Activated naive CD4-positive, alpha-beta T cell treated with anti-CD3 and anti-CD28 coated beads, Interleukin-2, amount 50 U/mL, for 72 hours (primary cell): ENCODE results near the gene RAD51C. TPM values are rescaled to one million over a fixed set of nuclear protein-coding genes. Genes with fewer than 3 reads are reported as not detected.
"Not testable (repeated sequence)": the region's sequence is repeated elsewhere in the genome, so short reads cannot be mapped to it uniquely, and the experiment has no call there.

Source experiments
- ATAC-seq, 2 donors: fragments of 150-1000 bp; cut with Tn5 transposase; 2 replicates each; pipeline ENCODE4 v1.10.0; 2021; ENCODE audit warnings: mild to moderate bottlenecking in 2 of 2, moderate library complexity in 2 of 2
- DNase-seq, 2 donors: peaks; one replicate each; pipeline ENCODE4 v3.0.0; 2021 to 2022; ENCODE audit warnings: low spot score in 2 of 2
- H3K27ac Mint-ChIP-seq, 2 donors: one replicate each; pipeline ENCODE4 v1.8.0; 2022; ENCODE audit warnings: mild to moderate bottlenecking in 2 of 2, mixed read lengths in 2 of 2
- H3K36me3 Mint-ChIP-seq, 2 donors: one replicate each; pipeline ENCODE4 v1.8.0; 2022; ENCODE audit warnings: mixed read lengths in 2 of 2
- H3K9me3 Mint-ChIP-seq, 2 donors: one replicate each; pipeline ENCODE4 v1.8.0; 2022; ENCODE audit warnings: mixed read lengths in 2 of 2
- total RNA-seq, 2 donors: library from RNA; stranded (reverse); gene quantifications; one replicate each; pipeline ENCODE4 v1.2.3, GENCODE V29; 2022

Gene RAD51C
- 10 to 100 TPM; 73.7 to 85.5 TPM for total RNA-seq

- peak; percentile 99 to 100 for ATAC-seq
- Mint-ChIP-seq H3K9me3 (no peaks in the 10 kb centered on the region), H3K27ac (peak within 1 kb of the TSS; percentile 97 to 99), H3K36me3 (peaks cover 18 to 27% of the 10 kb centered on the region in 2 donors)
- DNase-seq, result peak; percentile 85 to 90
Measured at GRCh38 chr17:58692239-58693055, at the start of gene RAD51C. Gene RAD51C, plus strand, starts transcription at chr17:58692602. Its CDS starts 42 bp downstream, at chr17:58692644.

- peak; percentile 29 to 71 for ATAC-seq
- Mint-ChIP-seq H3K36me3 (no peaks in the 10 kb centered on the region), H3K27ac (no peak overlapping the region), H3K9me3 (no peaks in the 10 kb centered on the region)
- DNase-seq, result no peak
Measured at GRCh38 chr17:58643147-58643546, 49.3 kb upstream of the RAD51C start.

- H3K27ac Mint-ChIP-seq, result no peak overlapping the region
Measured at GRCh38 chr17:58648236-58648635, 44.2 kb upstream of the RAD51C start.

GRCh38 chr17:58657962-58658803, 34.2 kb upstream of the RAD51C start:
- peak overlapping the region; percentile 96 to 100 for H3K27ac Mint-ChIP-seq

More at GRCh38 chr17:58648236-58648635, 44.2 kb upstream of the RAD51C start:
- DNase-seq, result no peak
- no peaks in the 10 kb centered on the region for H3K36me3 Mint-ChIP-seq
- ATAC-seq, result peak; percentile 40 to 50
- H3K9me3 Mint-ChIP-seq, result no peaks in the 10 kb centered on the region

GRCh38 chr17:58658804-58659713, 33.3 kb upstream of the RAD51C start:
- Mint-ChIP-seq H3K27ac (peak overlapping the region; percentile 96 to 100), H3K9me3 (peaks cover 0 to 6% of the 10 kb centered on the region in 2 donors), H3K36me3 (no peaks in the 10 kb centered on the region)
- DNase-seq, result peak; percentile 78 to 86
- peak; percentile 78 to 82 for ATAC-seq

More at GRCh38 chr17:58657962-58658803, 34.2 kb upstream of the RAD51C start:
- H3K36me3 Mint-ChIP-seq, H3K9me3 Mint-ChIP-seq: not testable (repeated sequence)
- ATAC-seq (peak; percentile 4 to 57), DNase-seq (peak in 1 of 2 donors; percentile 49)

GRCh38 chr17:58659714-58660084, 32.7 kb upstream of the RAD51C start:
- not testable (repeated sequence) for ATAC-seq, H3K36me3 Mint-ChIP-seq, DNase-seq, H3K9me3 Mint-ChIP-seq
- H3K27ac Mint-ChIP-seq, result peak overlapping the region; percentile 96 to 100

GRCh38 chr17:58660621-58661020, 31.8 kb upstream of the RAD51C start:
- ATAC-seq (no peak), DNase-seq (no peak)
- Mint-ChIP-seq H3K9me3 (peaks cover 0 to 6% of the 10 kb centered on the region in 2 donors), H3K36me3 (no peaks in the 10 kb centered on the region), H3K27ac (peak overlapping the region in 1 of 2 donors; percentile 50)

- ATAC-seq (no peak), DNase-seq (no peak)
- H3K27ac Mint-ChIP-seq, result no peak overlapping the region
- no peaks in the 10 kb centered on the region for H3K36me3 Mint-ChIP-seq
- peaks cover 0 to 6% of the 10 kb centered on the region in 2 donors for H3K9me3 Mint-ChIP-seq
Measured at GRCh38 chr17:58661499-58661898, 30.9 kb upstream of the RAD51C start.

GRCh38 chr17:58664302-58664701, 28.1 kb upstream of the RAD51C start:
- Mint-ChIP-seq H3K27ac (no peak overlapping the region), H3K9me3 (peaks cover 0 to 6% of the 10 kb centered on the region in 2 donors), H3K36me3 (no peaks in the 10 kb centered on the region)
- no peak for DNase-seq
- no peak for ATAC-seq

GRCh38 chr17:58665946-58666857, 26.2 kb upstream of the RAD51C start:
- Mint-ChIP-seq H3K27ac (peak overlapping the region in 1 of 2 donors; percentile 26), H3K9me3 (no peaks in the 10 kb centered on the region), H3K36me3 (no peaks in the 10 kb centered on the region)
- DNase-seq (no peak), ATAC-seq (peak; percentile 22 to 30)

GRCh38 chr17:58666858-58667267, 25.5 kb upstream of the RAD51C start:
- Mint-ChIP-seq H3K27ac (peak overlapping the region in 1 of 2 donors; percentile 26), H3K36me3 (no peaks in the 10 kb centered on the region), H3K9me3 (no peaks in the 10 kb centered on the region)
- peak; percentile 52 to 71 for ATAC-seq
- peak in 1 of 2 donors; percentile 22 for DNase-seq

- no peak for ATAC-seq
- no peak overlapping the region for H3K27ac Mint-ChIP-seq
- no peaks in the 10 kb centered on the region for H3K9me3 Mint-ChIP-seq
- DNase-seq, result no peak
- no peaks in the 10 kb centered on the region for H3K36me3 Mint-ChIP-seq
Measured at GRCh38 chr17:58667934-58668597, 24.3 kb upstream of the RAD51C start.

GRCh38 chr17:58668598-58668935, 23.8 kb upstream of the RAD51C start:
- DNase-seq, result no peak
- Mint-ChIP-seq H3K9me3 (no peaks in the 10 kb centered on the region), H3K36me3 (no peaks in the 10 kb centered on the region), H3K27ac (no peak overlapping the region)
- ATAC-seq, result no peak

GRCh38 chr17:58669853-58670252, 22.5 kb upstream of the RAD51C start:
- DNase-seq, result no peak
- no peak overlapping the region for H3K27ac Mint-ChIP-seq
- no peaks in the 10 kb centered on the region for H3K9me3 Mint-ChIP-seq
- H3K36me3 Mint-ChIP-seq, result no peaks in the 10 kb centered on the region
- no peak for ATAC-seq

GRCh38 chr17:58671969-58672368, 20.4 kb upstream of the RAD51C start:
- ATAC-seq (no peak), DNase-seq (no peak)
- Mint-ChIP-seq H3K9me3 (no peaks in the 10 kb centered on the region), H3K36me3 (no peaks in the 10 kb centered on the region), H3K27ac (peak overlapping the region in 1 of 2 donors; percentile 22)
